A673 (cell line): Measurements from ENCODE around the gene CXCR5.

Source experiments
- EZH2 ChIP-seq: fragments of 200-600 bp; sonication (generic); IDR thresholded peaks from 2 replicates; pipeline ENCODE4 v1.6.1; 2017; ENCODE audit warnings: borderline replicate concordance, low read depth, mild to moderate bottlenecking, mixed read lengths, antibody characterized with exemption, low read length; ENCODE audit not compliant: poor library complexity, severe bottlenecking
- TF ChIP-seq, protein P1 (sequence below): fragments of 300-800, 200-600 bp; sonication (generic); conservative IDR thresholded peaks from 2 replicates; pipeline ENCODE4 v1.5.1; 2017; ENCODE audit warnings: low read depth, mild to moderate bottlenecking, antibody characterized with exemption, low read length, moderate library complexity, mixed read lengths

DNA sequence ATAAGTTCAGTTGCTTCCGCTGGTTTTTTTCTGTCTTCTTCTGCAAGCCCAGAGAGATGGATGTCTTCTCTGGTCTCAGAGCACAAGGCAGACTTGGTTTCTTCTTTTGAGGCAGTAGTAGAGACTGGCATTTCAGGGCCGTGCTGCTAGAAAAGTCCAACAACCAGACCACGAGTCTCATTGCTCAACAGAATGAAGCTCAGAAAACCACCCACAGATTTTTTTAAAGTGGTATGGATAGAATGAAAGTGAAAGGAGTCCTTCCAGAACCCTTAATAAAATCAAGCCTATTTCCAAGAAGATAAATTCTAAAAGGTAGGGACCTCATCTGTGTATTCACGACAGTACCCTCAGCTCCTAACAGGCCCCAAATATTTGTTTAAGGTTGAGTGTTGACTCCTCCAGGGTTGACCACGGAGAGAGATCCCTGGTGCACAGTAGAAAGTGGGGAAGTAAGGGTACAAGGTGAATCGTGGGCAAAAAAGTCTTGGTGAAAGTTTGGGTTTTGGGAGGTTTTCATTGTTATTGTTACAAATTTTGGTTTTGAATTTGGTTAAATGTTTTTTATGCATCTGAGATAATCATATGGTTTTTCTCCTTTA, 49.2 kb upstream of the CXCR5 start:
- TF ChIP-seq, protein P1, sequence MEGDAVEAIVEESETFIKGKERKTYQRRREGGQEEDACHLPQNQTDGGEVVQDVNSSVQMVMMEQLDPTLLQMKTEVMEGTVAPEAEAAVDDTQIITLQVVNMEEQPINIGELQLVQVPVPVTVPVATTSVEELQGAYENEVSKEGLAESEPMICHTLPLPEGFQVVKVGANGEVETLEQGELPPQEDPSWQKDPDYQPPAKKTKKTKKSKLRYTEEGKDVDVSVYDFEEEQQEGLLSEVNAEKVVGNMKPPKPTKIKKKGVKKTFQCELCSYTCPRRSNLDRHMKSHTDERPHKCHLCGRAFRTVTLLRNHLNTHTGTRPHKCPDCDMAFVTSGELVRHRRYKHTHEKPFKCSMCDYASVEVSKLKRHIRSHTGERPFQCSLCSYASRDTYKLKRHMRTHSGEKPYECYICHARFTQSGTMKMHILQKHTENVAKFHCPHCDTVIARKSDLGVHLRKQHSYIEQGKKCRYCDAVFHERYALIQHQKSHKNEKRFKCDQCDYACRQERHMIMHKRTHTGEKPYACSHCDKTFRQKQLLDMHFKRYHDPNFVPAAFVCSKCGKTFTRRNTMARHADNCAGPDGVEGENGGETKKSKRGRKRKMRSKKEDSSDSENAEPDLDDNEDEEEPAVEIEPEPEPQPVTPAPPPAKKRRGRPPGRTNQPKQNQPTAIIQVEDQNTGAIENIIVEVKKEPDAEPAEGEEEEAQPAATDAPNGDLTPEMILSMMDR = no peak
- TF ChIP-seq EZH2 = no peak
